ENCODE measurements around the gene HOXD10.

Gene HOXD10

DNA sequence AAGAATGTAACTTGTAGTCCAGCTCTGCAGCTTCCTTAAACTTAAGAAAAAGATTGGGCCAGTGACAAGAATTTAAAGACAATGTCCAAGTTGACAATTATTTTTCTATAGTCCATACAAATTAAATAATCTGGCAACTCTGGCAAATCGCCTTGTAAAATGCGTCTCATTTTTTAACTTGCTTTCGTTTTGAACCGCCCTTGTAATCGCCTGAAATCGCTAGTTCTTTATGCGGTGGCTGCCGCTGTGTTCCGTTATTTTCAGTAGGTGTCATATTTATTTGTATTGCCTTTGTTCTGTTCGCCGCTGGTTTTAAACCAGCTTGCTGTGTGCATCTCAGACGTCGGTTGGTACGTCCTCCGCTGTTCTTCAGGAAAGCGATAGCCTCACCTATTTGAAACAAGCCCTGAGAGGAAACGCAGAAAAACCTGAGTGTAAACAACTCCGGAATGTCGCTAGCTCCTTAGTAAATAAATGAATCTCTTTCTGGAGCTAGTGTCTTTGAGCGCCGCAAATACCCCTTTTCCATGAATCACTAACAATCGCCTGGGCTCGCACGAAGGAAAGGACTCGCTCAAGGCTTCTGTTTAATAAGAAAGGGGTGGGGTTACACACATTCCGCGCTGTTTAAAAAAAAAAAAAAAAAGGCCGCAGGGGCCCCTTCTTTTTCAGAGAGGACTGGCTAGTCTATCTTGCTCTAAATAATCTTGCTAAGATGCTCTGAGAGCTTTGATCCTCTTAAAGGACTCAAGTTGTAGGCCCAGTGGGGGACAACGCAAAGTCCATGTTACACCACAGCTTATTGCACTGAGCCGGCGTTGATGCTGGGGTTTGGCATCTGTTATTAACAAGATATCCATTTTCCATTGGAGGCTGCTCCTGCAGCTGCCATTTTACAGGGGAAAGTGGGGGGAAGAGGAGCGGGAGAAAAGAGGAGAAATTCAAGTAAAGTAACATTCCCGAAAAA is 15.9 kb downstream of the HOXD10 start:
- DNase-seq = no peak
- Histone ChIP-seq H3K36me3 (replicated peaks; ENCODE audit: insufficient read depth, low read length) (no peaks in the 10 kb centered on the region), H3K9me2 (replicated peaks; ENCODE audit: insufficient read depth, low read length) (no peaks in the 10 kb centered on the region), H3K79me2 (ENCODE audit: low read length) (no peaks in the 10 kb centered on the region), H3K27ac (ENCODE audit: low read length) (no peak overlapping the region), H3F3A (ENCODE audit: insufficient read depth, low read length) (no peaks in the 10 kb centered on the region), H2AFZ (ENCODE audit: low read length) (no peak overlapping the region), H4K20me1 (ENCODE audit: insufficient read depth, low read length) (no peaks in the 10 kb centered on the region), H3K4me3 (ENCODE audit: low read length) (no peak overlapping the region), H3K4me2 (ENCODE audit: low read depth, low read length) (no peak overlapping the region), H3K4me1 (ENCODE audit: low read length) (peaks cover 7% of the 10 kb centered on the region), H3K9ac (ENCODE audit: low read length) (no peak overlapping the region), H3K9me3 (replicated peaks; ENCODE audit: insufficient read depth, low read length) (no peaks in the 10 kb centered on the region), H3K27me3 (replicated peaks; ENCODE audit: insufficient read depth, low read length) (peaks cover 19% of the 10 kb centered on the region; the same call in 1 of the 2 replicates)
- TF ChIP-seq EZH2 (optimal IDR thresholded peaks at IDR 0.05; ENCODE audit: low read depth, low read length) = no peak
- TF ChIP-seq, protein P1, sequence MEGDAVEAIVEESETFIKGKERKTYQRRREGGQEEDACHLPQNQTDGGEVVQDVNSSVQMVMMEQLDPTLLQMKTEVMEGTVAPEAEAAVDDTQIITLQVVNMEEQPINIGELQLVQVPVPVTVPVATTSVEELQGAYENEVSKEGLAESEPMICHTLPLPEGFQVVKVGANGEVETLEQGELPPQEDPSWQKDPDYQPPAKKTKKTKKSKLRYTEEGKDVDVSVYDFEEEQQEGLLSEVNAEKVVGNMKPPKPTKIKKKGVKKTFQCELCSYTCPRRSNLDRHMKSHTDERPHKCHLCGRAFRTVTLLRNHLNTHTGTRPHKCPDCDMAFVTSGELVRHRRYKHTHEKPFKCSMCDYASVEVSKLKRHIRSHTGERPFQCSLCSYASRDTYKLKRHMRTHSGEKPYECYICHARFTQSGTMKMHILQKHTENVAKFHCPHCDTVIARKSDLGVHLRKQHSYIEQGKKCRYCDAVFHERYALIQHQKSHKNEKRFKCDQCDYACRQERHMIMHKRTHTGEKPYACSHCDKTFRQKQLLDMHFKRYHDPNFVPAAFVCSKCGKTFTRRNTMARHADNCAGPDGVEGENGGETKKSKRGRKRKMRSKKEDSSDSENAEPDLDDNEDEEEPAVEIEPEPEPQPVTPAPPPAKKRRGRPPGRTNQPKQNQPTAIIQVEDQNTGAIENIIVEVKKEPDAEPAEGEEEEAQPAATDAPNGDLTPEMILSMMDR (IDR thresholded peaks at IDR 0.05; ENCODE audit: low read length) = no peak
- TF ChIP-seq EZH2phosphoT487 (IDR thresholded peaks at IDR 0.05; ENCODE audit: low read length) = no peak

GRCh38 chr2:176133389-176133788 is 16.8 kb downstream of the HOXD10 start:
- H3F3A ChIP-seq (ENCODE audit: insufficient read depth, low read length) = no peaks in the 10 kb centered on the region
- no peak overlapping the region for H3K4me2 ChIP-seq (ENCODE audit: low read depth, low read length)
- H3K4me1 ChIP-seq (ENCODE audit: low read length) = peaks cover 13% of the 10 kb centered on the region
- H3K9me2 ChIP-seq (replicated peaks; ENCODE audit: insufficient read depth, low read length) = no peaks in the 10 kb centered on the region
- DNase-seq = no peak
- no peak overlapping the region for H3K27ac ChIP-seq (ENCODE audit: low read length)
- no peak overlapping the region for H2AFZ ChIP-seq (ENCODE audit: low read length)
- H3K36me3 ChIP-seq (replicated peaks; ENCODE audit: insufficient read depth, low read length) = no peaks in the 10 kb centered on the region
- no peak overlapping the region for H3K9ac ChIP-seq (ENCODE audit: low read length)
- no peak overlapping the region for H3K4me3 ChIP-seq (ENCODE audit: low read length)
- no peaks in the 10 kb centered on the region for H4K20me1 ChIP-seq (ENCODE audit: insufficient read depth, low read length)
- H3K79me2 ChIP-seq (ENCODE audit: low read length) = no peaks in the 10 kb centered on the region
- no peak for TF ChIP-seq EZH2 (optimal IDR thresholded peaks at IDR 0.05; ENCODE audit: low read depth, low read length)
- TF ChIP-seq EZH2phosphoT487 (IDR thresholded peaks at IDR 0.05; ENCODE audit: low read length) = no peak
- TF ChIP-seq, protein P1 (IDR thresholded peaks at IDR 0.05; ENCODE audit: low read length) = no peak
- H3K27me3 ChIP-seq (replicated peaks; ENCODE audit: insufficient read depth, low read length) = peaks cover 14% of the 10 kb centered on the region; the same call in 1 of the 2 replicates
- H3K9me3 ChIP-seq (replicated peaks; ENCODE audit: insufficient read depth, low read length) = no peaks in the 10 kb centered on the region

GRCh38 chr2:176134035-176134434 is 17.5 kb downstream of the HOXD10 start:
- Histone ChIP-seq H3K27ac (ENCODE audit: low read length) (no peak overlapping the region), H3K27me3 (replicated peaks; ENCODE audit: insufficient read depth, low read length) (peaks cover 15% of the 10 kb centered on the region; the same call in 1 of the 2 replicates)

More at GRCh38 chr2:176134035-176134434, 17.5 kb downstream of the HOXD10 start:
- Histone ChIP-seq H3K9me3 (replicated peaks; ENCODE audit: insufficient read depth, low read length) (no peaks in the 10 kb centered on the region), H4K20me1 (ENCODE audit: insufficient read depth, low read length) (no peaks in the 10 kb centered on the region), H3K4me3 (ENCODE audit: low read length) (no peak overlapping the region), H2AFZ (ENCODE audit: low read length) (no peak overlapping the region), H3K9ac (ENCODE audit: low read length) (no peak overlapping the region), H3K9me2 (replicated peaks; ENCODE audit: insufficient read depth, low read length) (no peaks in the 10 kb centered on the region), H3K4me1 (ENCODE audit: low read length) (peaks cover 13% of the 10 kb centered on the region), H3K36me3 (replicated peaks; ENCODE audit: insufficient read depth, low read length) (no peaks in the 10 kb centered on the region), H3K79me2 (ENCODE audit: low read length) (no peaks in the 10 kb centered on the region), H3F3A (ENCODE audit: insufficient read depth, low read length) (no peaks in the 10 kb centered on the region), H3K4me2 (ENCODE audit: low read depth, low read length) (no peak overlapping the region)
- no peak for DNase-seq
- TF ChIP-seq, protein P1 (IDR thresholded peaks at IDR 0.05; ENCODE audit: low read length) = no peak
- TF ChIP-seq EZH2 (optimal IDR thresholded peaks at IDR 0.05; ENCODE audit: low read depth, low read length) (no peak), EZH2phosphoT487 (IDR thresholded peaks at IDR 0.05; ENCODE audit: low read length) (no peak)
